ENCODE results near the gene HAGHL. TPM values are rescaled to one million over a fixed set of nuclear protein-coding genes. Genes with fewer than 3 reads are reported as not detected.

Gene HAGHL
- total RNA-seq, 6 experiments from 2014 or later: 0.83 to 2.5 (median 1.3) TPM

DNA sequence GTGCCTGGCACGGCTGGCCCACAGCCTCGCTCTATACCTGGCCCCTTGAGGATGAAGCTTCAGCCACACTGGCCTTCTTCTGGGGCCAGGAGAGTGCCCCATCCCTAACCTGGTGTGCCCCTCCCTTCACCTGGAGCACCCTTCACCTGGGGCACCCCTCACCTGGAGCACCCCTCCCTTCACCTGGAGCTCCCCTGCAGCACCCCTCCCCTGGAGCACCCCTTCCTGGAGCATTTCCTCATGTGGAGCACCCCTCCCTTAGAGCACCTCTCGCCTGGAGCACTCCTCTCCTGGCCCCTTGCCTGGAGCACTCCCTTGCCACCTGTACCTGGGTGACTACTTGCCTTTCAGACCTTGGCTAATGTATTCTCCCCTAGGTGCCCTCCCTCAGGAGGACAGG lies 18.9 kb upstream of the HAGHL start:
- Histone ChIP-seq H3K9me3 (no peaks in the 10 kb centered on the region), H3K4me1 (no peaks in the 10 kb centered on the region), H3K4me3 (no peak overlapping the region), H3K27ac (no peak overlapping the region), H3K27me3 (no peaks in the 10 kb centered on the region), H3K36me3 (no peaks in the 10 kb centered on the region)
- intact Hi-C loops (cut with DNase I): loop anchor here in 1 of 2 donors (5.0 kb wide), 1 partner anchor 74 kb away; no protein-coding TSS in a partner anchor
- DNase-seq: no peak
- WGBS (ENCODE audit: insufficient coverage, low coverage, low lambda C conversion rate, missing lambda C conversion rate): 38% methylated on average over 2 of the region's 3 CpGs
- no peak for ATAC-seq
- no peak for TF ChIP-seq POLR2A (IDR thresholded peaks at IDR 0.05)
- TF ChIP-seq, protein P1, sequence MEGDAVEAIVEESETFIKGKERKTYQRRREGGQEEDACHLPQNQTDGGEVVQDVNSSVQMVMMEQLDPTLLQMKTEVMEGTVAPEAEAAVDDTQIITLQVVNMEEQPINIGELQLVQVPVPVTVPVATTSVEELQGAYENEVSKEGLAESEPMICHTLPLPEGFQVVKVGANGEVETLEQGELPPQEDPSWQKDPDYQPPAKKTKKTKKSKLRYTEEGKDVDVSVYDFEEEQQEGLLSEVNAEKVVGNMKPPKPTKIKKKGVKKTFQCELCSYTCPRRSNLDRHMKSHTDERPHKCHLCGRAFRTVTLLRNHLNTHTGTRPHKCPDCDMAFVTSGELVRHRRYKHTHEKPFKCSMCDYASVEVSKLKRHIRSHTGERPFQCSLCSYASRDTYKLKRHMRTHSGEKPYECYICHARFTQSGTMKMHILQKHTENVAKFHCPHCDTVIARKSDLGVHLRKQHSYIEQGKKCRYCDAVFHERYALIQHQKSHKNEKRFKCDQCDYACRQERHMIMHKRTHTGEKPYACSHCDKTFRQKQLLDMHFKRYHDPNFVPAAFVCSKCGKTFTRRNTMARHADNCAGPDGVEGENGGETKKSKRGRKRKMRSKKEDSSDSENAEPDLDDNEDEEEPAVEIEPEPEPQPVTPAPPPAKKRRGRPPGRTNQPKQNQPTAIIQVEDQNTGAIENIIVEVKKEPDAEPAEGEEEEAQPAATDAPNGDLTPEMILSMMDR (IDR thresholded peaks at IDR 0.05): no peak

DNA sequence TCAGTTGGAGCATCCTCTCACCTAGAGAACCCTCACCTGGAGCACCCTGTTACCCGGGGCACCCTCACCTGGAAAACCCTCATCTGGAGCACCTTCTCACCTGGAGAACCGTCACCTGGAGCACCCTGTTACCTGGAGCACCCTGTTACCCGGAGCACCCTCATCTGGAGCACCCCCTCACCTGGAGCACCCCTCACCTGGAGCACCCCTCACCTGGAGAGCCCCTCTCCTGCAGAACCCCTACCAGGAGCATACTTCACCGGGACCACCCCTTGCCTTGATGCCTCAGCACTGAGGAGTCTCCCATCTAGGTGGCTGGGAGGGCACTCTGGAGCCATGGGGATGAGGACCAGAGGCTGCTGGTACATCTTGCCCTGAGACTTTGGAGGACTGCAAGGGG lies 17.9 kb upstream of the HAGHL start:
- Histone ChIP-seq H3K4me3 (no peak overlapping the region), H3K9me3 (no peaks in the 10 kb centered on the region), H3K27me3 (no peaks in the 10 kb centered on the region), H3K27ac (no peak overlapping the region), H3K36me3 (no peaks in the 10 kb centered on the region), H3K4me1 (no peaks in the 10 kb centered on the region)
- WGBS (ENCODE audit: insufficient coverage, low coverage, low lambda C conversion rate, missing lambda C conversion rate): no CpG with 5 or more reads among the region's 4 CpGs
- ATAC-seq: no peak
- TF ChIP-seq, protein P1 (IDR thresholded peaks at IDR 0.05): no peak
- no peak for TF ChIP-seq POLR2A (IDR thresholded peaks at IDR 0.05)
- no peak for DNase-seq
- intact Hi-C loops (cut with DNase I): loop anchor here in 1 of 2 donors (5.0 kb wide), 1 partner anchor 73 kb away; no protein-coding TSS in a partner anchor

- Histone ChIP-seq H3K4me1 (peaks cover 0 to 5% (median 0%) of the 10 kb centered on the region in 4 donors), H3K27ac (no peak overlapping the region), H3K36me3 (no peaks in the 10 kb centered on the region), H3K27me3 (no peaks in the 10 kb centered on the region), H3K4me3 (no peak overlapping the region), H3K9me3 (no peaks in the 10 kb centered on the region)
- no peak for DNase-seq
- ATAC-seq: no peak
- TF ChIP-seq, protein P1 (IDR thresholded peaks at IDR 0.05): no peak
- TF ChIP-seq POLR2A (IDR thresholded peaks at IDR 0.05): no peak
- intact Hi-C loops (cut with DNase I): loop anchor here (5.0 kb wide), 3 partner anchors 72 to 342 kb away; partner anchors contain the start of genes CHTF18 (in 1 of the 2) and RPUSD1 (in 1 of the 2)
- 19% methylated on average over 10 of the region's 30 CpGs for WGBS (ENCODE audit: insufficient coverage, low coverage, low lambda C conversion rate, missing lambda C conversion rate)
Observed at GRCh38 chr16:709566-710499, 17.1 kb upstream of the HAGHL start.

DNA sequence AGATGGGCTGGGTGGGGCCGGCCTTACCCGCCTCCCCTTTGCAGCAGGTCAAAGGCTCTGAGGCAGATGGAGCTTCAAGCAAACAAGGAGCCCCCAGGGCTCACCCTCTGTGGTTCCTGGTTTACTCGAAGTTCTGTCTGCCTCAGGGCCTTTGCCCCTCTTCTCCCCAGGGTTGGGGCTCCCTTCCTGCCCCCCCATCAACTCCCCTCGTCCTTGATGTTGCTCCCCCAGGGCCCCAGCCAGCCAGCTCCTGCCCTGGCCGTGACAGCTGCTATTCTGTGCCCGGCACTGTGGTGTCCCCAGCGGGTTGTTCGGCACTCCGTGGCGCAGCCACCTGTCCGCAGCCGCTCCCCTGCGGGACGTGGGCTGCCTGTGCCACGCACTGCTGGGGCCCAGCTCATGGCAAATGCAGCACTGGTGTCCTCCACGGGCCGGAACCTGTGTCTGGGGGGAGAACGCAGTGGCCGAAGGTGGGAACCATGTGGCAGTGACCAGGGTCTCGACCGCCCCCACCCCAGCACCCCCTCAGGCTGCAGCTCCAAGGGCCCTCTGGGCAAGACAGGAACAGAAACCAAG lies 16.3 kb upstream of the HAGHL start:
- DNase-seq: no peak
- no peak for ATAC-seq
- Histone ChIP-seq H3K36me3 (no peaks in the 10 kb centered on the region), H3K9me3 (no peaks in the 10 kb centered on the region), H3K4me1 (peaks cover 0 to 9% (median 0%) of the 10 kb centered on the region in 4 donors), H3K27me3 (no peaks in the 10 kb centered on the region), H3K27ac (no peak overlapping the region), H3K4me3 (no peak overlapping the region)
- TF ChIP-seq, protein P1 (IDR thresholded peaks at IDR 0.05): no peak
- no peak for TF ChIP-seq POLR2A (IDR thresholded peaks at IDR 0.05)
- intact Hi-C loops (cut with DNase I): loop anchor here (5.0 kb wide), 2 partner anchors 77 to 342 kb away; partner anchors contain the start of genes CHTF18 (in 1 of the 2) and RPUSD1 (in 1 of the 2)
- 20% methylated on average over 1 of the region's 21 CpGs for WGBS (ENCODE audit: insufficient coverage, low coverage, low lambda C conversion rate, missing lambda C conversion rate)
